GM12865 (cell line): ENCODE data around the gene INHBC.

Experiments
- DNase-seq: peaks from one replicate; pipeline ENCODE4 v3.0.0; 2010; ENCODE audit warnings: low read depth
- H3K4me3 ChIP-seq: 2 replicates; pipeline ENCODE4 v1.5.1; 2011; ENCODE audit warnings: mild to moderate bottlenecking, low read depth, low read length, control low read depth
- CTCF ChIP-seq: IDR thresholded peaks from 2 replicates; pipeline ENCODE4 v1.5.1; 2011; ENCODE audit warnings: low read length, control low read depth, low read depth, inconsistent platforms; ENCODE audit not compliant: insufficient read depth; ENCODE audit errors: missing control alignments

The INHBC gene

DNA sequence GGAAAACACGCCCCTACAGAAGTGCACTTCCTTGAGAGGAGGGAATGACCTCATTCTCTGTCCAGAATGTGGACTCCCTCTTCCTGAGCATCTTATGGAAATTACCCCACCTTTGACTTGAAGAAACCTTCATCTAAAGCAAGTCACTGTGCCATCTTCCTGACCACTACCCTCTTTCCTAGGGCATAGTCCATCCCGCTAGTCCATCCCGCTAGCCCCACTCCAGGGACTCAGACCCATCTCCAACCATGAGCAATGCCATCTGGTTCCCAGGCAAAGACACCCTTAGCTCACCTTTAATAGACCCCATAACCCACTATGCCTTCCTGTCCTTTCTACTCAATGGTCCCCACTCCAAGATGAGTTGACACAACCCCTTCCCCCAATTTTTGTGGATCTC lies 15.5 kb downstream of the INHBC start:
- H3K4me3 ChIP-seq = no peak overlapping the region
- DNase-seq = no peak
- TF ChIP-seq CTCF = no peak

- no peak overlapping the region for H3K4me3 ChIP-seq
- no peak for DNase-seq
- no peak for TF ChIP-seq CTCF
Measured at GRCh38 chr12:57451233-57451778, 16.7 kb downstream of the INHBC start.

DNA sequence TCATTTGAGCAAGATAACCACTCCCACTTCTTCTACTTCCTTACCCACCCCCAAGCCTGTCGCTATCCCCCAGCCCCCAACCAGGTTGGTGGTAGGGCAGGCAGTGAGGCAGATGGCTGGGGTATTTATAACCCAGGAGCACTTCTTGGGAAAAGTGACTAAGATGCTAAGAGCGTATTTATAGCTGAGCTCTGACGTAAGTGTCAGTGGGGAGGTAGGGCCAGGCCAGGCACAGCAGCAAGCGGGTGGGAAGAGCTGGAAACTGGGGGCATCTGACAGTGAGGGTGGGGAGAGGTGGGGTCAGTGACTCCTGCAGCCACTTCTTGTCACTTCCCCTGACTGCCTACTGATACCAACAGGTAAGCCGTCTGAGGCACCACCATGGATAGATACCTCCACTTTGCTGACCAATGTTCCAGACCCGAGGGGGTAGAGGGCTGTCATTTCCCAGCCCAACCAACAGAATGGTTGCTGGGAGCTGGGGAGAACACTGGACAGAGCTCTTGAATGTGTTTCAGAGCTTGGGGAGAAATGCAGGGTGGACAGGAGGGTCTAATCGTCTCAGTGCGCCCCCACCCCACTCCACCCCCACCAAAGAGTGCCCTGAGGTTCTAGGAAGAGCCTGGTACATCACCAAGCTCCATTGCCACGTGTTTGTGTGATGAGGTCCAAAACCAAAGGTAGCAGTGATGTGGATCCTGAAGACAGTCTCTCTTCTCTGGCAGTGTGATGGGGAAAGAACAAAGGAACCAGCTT lies 17.8 kb downstream of the INHBC start:
- TF ChIP-seq CTCF = no peak
- H3K4me3 ChIP-seq = no peak overlapping the region
- no peak for DNase-seq

- H3K4me3 ChIP-seq = no peak overlapping the region
- peak; percentile 72 for DNase-seq
- peak; percentile 95 for TF ChIP-seq CTCF
Measured at GRCh38 chr12:57452937-57453509, 18.4 kb downstream of the INHBC start.

GRCh38 chr12:57454213-57454565 lies 19.6 kb downstream of the INHBC start:
- DNase-seq = no peak
- no peak overlapping the region for H3K4me3 ChIP-seq
- TF ChIP-seq CTCF = no peak

DNA sequence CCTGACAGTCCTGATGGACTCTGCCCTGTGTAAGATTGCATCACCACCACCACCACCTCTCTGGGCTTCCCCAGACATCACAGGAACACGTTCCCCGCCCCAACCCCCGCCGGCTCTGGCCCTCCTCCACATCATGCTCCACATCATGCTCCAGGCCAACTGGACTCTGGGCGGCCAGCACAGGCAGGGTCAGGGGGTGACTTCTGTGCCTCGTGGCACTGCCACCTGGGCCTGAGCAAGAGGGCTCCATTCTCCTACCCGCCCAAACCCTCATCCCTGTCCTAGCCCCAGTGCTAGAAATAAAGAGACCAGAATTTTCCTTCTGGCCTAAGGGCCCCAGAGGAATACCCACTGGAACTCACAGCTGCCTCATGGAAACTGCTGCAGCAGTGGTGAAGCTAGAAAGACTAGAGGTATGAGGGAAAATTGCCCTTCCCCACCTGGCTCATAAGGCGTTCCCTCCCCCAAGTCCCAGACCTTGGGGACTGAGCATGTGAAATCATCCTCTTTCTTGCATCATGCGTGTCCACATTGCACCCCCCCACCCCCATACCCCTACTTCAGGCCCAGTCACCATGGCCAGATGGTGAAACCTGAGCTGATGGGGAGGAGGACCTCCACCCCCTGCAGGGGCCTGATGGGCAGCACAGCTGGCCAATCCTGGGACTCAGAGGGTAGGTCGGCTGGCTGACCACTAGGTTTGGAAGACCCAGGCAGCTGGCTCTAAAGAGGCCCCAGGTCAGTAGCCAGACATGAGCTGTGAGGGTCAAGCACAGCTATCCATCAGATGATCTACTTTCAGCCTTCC lies 20.2 kb downstream of the INHBC start, which contains the start of gene INHBE:
Gene INHBE, plus strand, starts transcription at position 742 of the 808 bp plus-strand sequence. CDS start 230 bp downstream, outside the sequence.
- DNase-seq = no peak
- TF ChIP-seq CTCF = no peak
- no peak within 1 kb of the TSS for H3K4me3 ChIP-seq
